Measurements from ENCODE around the gene OLFML2B.

Gene OLFML2B

GRCh38 chr1:161989786-161990185 is 33.9 kb downstream of the OLFML2B start:
- no peak overlapping the region for H3K27ac ChIP-seq
- no peak for TF ChIP-seq CTCF (IDR thresholded peaks at IDR 0.05; ENCODE audit: low read depth, low read length)

GRCh38 chr1:161989108-161989507 is 34.6 kb downstream of the OLFML2B start:
- Histone ChIP-seq H3K27ac (no peak overlapping the region), H3K4me3 (ENCODE audit: low read depth, low read length) (no peak overlapping the region), H3K36me3 (no peaks in the 10 kb centered on the region), H3K27me3 (ENCODE audit: insufficient read depth, low read depth, severe bottlenecking) (peaks cover 98% of the 10 kb centered on the region), H3K9me3 (ENCODE audit: severe bottlenecking) (peaks cover 26% of the 10 kb centered on the region)
- no peak for DNase-seq
- no peak for TF ChIP-seq CTCF (IDR thresholded peaks at IDR 0.05; ENCODE audit: low read depth, low read length)

More at GRCh38 chr1:161989786-161990185, 33.9 kb downstream of the OLFML2B start:
- peaks cover 97% of the 10 kb centered on the region for H3K27me3 ChIP-seq (ENCODE audit: insufficient read depth, low read depth, severe bottlenecking)
- no peaks in the 10 kb centered on the region for H3K36me3 ChIP-seq
- peaks cover 25% of the 10 kb centered on the region for H3K9me3 ChIP-seq (ENCODE audit: severe bottlenecking)
- no peak overlapping the region for H3K4me3 ChIP-seq (ENCODE audit: low read depth, low read length)
- no peak for DNase-seq

- Histone ChIP-seq H3K27ac (no peak overlapping the region), H3K4me3 (ENCODE audit: low read depth, low read length) (no peak overlapping the region), H3K27me3 (ENCODE audit: insufficient read depth, low read depth, severe bottlenecking) (peaks cover 98% of the 10 kb centered on the region), H3K36me3 (no peaks in the 10 kb centered on the region), H3K9me3 (ENCODE audit: severe bottlenecking) (peaks cover 33% of the 10 kb centered on the region)
- TF ChIP-seq CTCF (IDR thresholded peaks at IDR 0.05; ENCODE audit: low read depth, low read length): no peak
- DNase-seq: no peak
Measured at GRCh38 chr1:161988413-161988812, 35.3 kb downstream of the OLFML2B start.

- DNase-seq: no peak
- Histone ChIP-seq H3K4me3 (ENCODE audit: low read depth, low read length) (no peak overlapping the region), H3K36me3 (no peaks in the 10 kb centered on the region), H3K9me3 (ENCODE audit: severe bottlenecking) (peaks cover 35% of the 10 kb centered on the region), H3K27me3 (ENCODE audit: insufficient read depth, low read depth, severe bottlenecking) (peaks cover 98% of the 10 kb centered on the region), H3K27ac (no peak overlapping the region)
- no peak for TF ChIP-seq CTCF (IDR thresholded peaks at IDR 0.05; ENCODE audit: low read depth, low read length)
Measured at GRCh38 chr1:161987872-161988271, 35.8 kb downstream of the OLFML2B start.

- Histone ChIP-seq H3K9me3 (ENCODE audit: severe bottlenecking) (peaks cover 35% of the 10 kb centered on the region), H3K36me3 (no peaks in the 10 kb centered on the region), H3K4me3 (ENCODE audit: low read depth, low read length) (no peak overlapping the region), H3K27me3 (ENCODE audit: insufficient read depth, low read depth, severe bottlenecking) (peaks cover 98% of the 10 kb centered on the region), H3K27ac (no peak overlapping the region)
- no peak for DNase-seq
- no peak for TF ChIP-seq CTCF (IDR thresholded peaks at IDR 0.05; ENCODE audit: low read depth, low read length)
Measured at GRCh38 chr1:161987303-161987702, 36.4 kb downstream of the OLFML2B start.

- Histone ChIP-seq H3K27me3 (ENCODE audit: insufficient read depth, low read depth, severe bottlenecking) (peaks cover 98% of the 10 kb centered on the region), H3K9me3 (ENCODE audit: severe bottlenecking) (peaks cover 28% of the 10 kb centered on the region), H3K4me3 (ENCODE audit: low read depth, low read length) (no peak overlapping the region), H3K36me3 (no peaks in the 10 kb centered on the region), H3K27ac (no peak overlapping the region)
- DNase-seq: no peak
- no peak for TF ChIP-seq CTCF (IDR thresholded peaks at IDR 0.05; ENCODE audit: low read depth, low read length)
Measured at GRCh38 chr1:161986328-161986727, 37.3 kb downstream of the OLFML2B start.
